Activated CD4-positive, alpha-beta T cell treated with anti-CD3 and anti-CD28 coated beads, Interleukin-2, amount 50 U/mL, for 24 hours (primary cell): ENCODE measurements around the gene ADISSP.

ENCODE experiments used
- DNase-seq, 2 donors: peaks; one replicate each; pipeline ENCODE4 v3.0.0-alpha.2; 2020; ENCODE audit warnings: low read depth in 1 of 2, low spot score in 1 of 2

Gene ADISSP

DNA sequence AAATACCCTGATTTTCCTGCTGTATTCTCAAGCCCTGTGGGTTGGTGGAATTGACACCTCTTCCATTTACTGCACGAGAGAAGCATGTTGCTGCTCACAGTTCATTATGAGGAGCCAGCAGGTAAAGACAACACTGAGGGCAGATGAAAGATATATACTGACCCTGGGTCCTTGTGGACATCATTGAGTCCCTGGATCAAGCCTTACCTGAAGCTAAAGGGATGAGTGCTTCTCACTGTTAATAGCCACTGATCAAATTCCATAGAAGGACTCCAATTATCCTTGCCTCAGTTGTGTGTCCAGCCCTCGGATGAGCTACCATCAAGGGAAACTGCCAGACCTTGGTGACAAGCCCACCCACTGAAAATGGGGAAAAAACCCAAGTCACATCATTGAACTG is 47.5 kb downstream of the ADISSP start:
- no peak for DNase-seq

DNA sequence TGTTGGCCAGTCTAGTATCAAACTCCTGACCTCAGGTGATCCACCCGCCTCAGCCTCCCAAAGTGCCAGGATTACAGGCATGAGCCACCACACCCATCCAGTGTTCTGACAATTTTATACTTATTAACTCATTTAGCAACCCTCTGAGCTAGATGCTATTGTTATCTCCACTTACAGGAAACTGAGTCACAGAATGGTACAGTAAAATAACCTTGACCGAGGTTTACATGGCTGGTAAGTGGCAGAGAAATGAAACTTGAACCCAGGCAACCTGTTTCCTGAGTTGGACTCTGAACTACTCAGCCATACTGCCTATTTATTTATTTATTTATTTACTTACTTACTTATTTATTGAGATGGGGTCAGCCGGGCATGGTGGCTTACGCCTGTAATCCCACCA is 48.5 kb downstream of the ADISSP start:
- DNase-seq, result no peak

- no peak for DNase-seq
Measured at GRCh38 chr20:3716195-3716834, 51.2 kb downstream of the ADISSP start.

DNA sequence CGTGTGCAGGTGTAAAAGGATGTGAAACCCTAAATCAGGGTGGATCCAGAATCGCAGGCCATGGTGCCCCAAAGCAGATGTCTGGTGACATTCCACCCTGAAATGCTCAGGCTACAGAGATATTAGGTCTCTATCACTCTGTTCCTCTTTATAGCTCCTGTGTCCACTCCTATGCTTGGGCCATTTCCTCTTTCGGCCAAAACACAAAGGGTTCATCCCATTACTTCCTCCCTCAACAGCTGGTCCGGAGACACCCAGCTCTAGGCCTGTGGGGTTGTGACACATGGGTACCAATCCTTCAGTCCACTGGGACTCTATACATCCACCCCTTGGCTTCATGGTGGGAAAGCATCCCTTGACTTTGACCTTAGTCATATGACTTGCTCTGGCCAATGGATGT is 53.5 kb downstream of the ADISSP start:
- DNase-seq, result no peak

- no peak for DNase-seq
Measured at GRCh38 chr20:3712279-3712873, 55.2 kb downstream of the ADISSP start, which contains the start of gene SIGLEC1. Gene SIGLEC1, minus strand, starts transcription at chr20:3712600. Its CDS starts 5,472 bp downstream, at chr20:3707128.

GRCh38 chr20:3711484-3711941 is 56.0 kb downstream of the ADISSP start:
- DNase-seq, result no peak

DNA sequence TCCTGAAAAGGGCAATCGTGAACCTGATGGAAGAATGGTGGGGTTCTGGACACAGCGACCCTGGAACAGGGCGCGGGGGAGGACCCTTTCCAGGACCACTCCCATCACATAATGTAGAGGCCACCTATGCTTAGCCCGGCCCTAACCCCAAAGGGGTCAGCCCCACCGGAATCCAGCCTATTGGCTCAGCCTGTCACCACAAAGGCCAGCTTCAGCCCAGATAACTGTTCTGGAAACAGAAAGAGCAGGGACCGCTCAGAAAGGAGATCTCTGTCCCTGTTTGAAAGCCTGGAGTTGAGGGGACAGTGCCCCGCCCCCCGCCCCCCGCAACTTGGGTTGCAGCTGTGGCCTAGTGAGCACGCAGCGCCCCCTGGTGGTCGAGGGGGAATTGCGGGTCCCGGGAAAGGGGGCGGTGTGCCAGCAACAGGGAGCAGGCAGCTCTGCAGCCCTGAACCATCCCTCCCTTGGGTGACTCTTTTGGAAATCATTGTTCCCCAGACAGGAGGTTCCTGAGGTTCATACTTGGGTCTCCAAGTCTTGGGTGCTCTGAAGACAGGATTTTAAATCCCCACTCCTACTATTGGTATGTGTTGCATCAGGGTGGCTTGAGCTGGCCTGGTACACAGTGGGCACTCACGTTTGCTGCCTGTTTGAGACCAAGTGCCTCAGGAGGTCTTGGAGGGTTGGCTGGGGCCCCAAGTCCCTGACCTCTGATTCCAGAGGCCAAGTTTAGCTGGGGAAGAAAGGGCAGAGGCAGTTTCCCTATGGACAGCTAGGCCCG is 56.7 kb downstream of the ADISSP start:
- DNase-seq, result peak; percentile 54 to 58

GRCh38 chr20:3710011-3710466 is 57.5 kb downstream of the ADISSP start:
- DNase-seq, result no peak

GRCh38 chr20:3707508-3707899 is 60.0 kb downstream of the ADISSP start:
- no peak for DNase-seq

- no peak for DNase-seq
Measured at GRCh38 chr20:3706774-3707507, 60.6 kb downstream of the ADISSP start.

DNA sequence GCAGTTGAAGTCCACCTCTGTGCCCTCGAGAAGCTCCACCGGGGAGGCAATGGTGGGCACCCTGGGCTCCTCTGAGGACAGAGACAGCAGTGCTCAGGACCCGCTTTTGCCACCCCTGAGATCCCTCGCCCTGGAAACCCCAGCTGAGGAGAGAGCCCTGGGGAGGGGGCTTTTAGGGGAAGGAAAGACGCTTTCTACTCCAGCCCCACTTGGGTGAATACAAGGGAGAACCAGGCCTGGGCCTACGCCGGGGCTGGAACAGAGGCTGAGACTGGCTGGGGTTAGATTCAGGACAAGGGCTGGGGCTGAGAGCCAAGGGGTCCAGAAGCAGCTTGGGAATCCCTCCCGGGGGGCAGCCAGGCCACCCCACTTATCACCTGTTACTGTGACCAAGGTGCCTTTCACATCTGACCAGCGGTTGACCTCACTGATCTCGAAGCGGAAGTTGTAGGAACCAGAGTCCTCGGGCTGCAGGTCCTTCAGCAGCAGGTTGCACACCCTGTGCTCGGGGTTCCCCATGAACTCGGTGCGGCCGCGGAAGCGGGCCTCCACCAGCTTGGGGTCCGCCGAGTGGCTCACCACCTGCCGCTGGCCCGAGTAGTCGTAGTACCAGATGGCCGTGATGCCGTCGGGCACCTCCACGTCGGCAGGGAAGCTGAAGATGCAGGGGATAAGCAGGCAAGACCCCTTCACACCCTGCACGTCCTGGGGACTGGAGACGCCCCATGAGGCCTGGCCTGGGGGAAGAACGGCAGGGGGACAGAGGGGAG is 61.4 kb downstream of the ADISSP start:
- no peak for DNase-seq

DNA sequence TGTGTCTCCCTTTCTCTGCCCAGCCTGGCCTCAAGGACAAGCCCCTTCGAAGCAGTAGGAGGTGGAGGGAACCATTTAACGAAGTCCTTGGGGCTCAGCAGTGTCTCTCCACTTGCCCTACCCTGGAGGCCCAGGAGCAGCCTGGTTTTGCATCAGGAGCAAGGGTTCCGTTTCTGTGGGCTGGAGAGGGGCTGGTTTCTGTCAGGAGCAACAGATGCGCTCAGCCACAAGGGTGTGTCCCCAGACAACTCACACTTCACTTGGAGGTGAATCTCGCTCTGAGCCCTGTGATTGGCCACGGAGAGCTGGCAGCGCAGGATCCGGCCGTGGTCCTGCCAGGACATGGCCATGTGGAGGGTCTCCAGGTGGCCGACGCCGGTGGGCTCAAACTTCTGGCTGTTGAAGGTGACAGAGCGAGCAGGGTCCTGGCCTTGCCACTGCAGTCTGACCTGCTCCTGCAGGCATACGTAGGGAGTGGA is 62.0 kb downstream of the ADISSP start:
- DNase-seq, result no peak

GRCh38 chr20:3704087-3704486 is 63.5 kb downstream of the ADISSP start:
- DNase-seq, result no peak
